Endothelial cell (in vitro differentiated cells): ENCODE data around the gene WHRN. TPM values are rescaled to one million over a fixed set of nuclear protein-coding genes. Genes with fewer than 3 reads are reported as not detected.

Experiments used
- DNase-seq: peaks from one replicate; pipeline ENCODE4 v3.0.0; 2021; ENCODE audit warnings: low spot score
- H3K27ac Mint-ChIP-seq: one replicate; pipeline ENCODE4 v1.8.0; 2021; ENCODE audit warnings: mixed read lengths, inconsistent platforms; ENCODE audit not compliant: unreplicated experiment
- H3K27me3 Mint-ChIP-seq: one replicate; pipeline ENCODE4 v1.8.0; 2021; ENCODE audit warnings: mild to moderate bottlenecking, moderate library complexity, mixed read lengths, inconsistent platforms; ENCODE audit not compliant: unreplicated experiment
- H3K36me3 Mint-ChIP-seq: one replicate; pipeline ENCODE4 v1.8.0; 2021; ENCODE audit warnings: mild to moderate bottlenecking, low read depth, mixed read lengths, inconsistent platforms; ENCODE audit not compliant: unreplicated experiment
- H3K4me1 Mint-ChIP-seq: one replicate; pipeline ENCODE4 v1.8.0; 2021; ENCODE audit warnings: mild to moderate bottlenecking, mixed read lengths, inconsistent platforms; ENCODE audit not compliant: unreplicated experiment
- H3K4me3 Mint-ChIP-seq: one replicate; pipeline ENCODE4 v1.8.0; 2021; ENCODE audit warnings: mild to moderate bottlenecking, mixed read lengths, inconsistent platforms; ENCODE audit not compliant: unreplicated experiment
- H3K9me3 Mint-ChIP-seq: one replicate; pipeline ENCODE4 v1.8.0; 2021; ENCODE audit warnings: mixed read lengths, inconsistent platforms; ENCODE audit not compliant: unreplicated experiment
- CTCF ChIP-seq: fragments of 200-600 bp; sonication (generic); IDR thresholded peaks from one replicate; pipeline ENCODE4 v1.5.0; 2021; ENCODE audit warnings: antibody characterized with exemption; ENCODE audit not compliant: unreplicated experiment
- total RNA-seq: library from RNA; stranded (reverse); fragmentation: NEBNext Ultra II Directional; extraction: Animal tissue kit (Norgen Biotek cat#: 25700); gene quantifications from one replicate; pipeline ENCODE4 v1.2.1, GENCODE V29; 2021; ENCODE audit not compliant: unreplicated experiment

The WHRN gene
- total RNA-seq, 1 donor from 2014 or later = 4.1 TPM

GRCh38 chr9:114432323-114433067, 72.8 kb downstream of the WHRN start:
- no peaks in the 10 kb centered on the region for H3K4me1 Mint-ChIP-seq
- H3K4me3 Mint-ChIP-seq = no peak overlapping the region
- H3K27ac Mint-ChIP-seq = no peak overlapping the region
- DNase-seq = no peak
- H3K27me3 Mint-ChIP-seq = peaks cover 5% of the 10 kb centered on the region
- H3K9me3 Mint-ChIP-seq = no peaks in the 10 kb centered on the region
- no peak for TF ChIP-seq CTCF
- no peaks in the 10 kb centered on the region for H3K36me3 Mint-ChIP-seq

GRCh38 chr9:114431770-114432169, 73.5 kb downstream of the WHRN start:
- H3K27me3 Mint-ChIP-seq = peaks cover 5% of the 10 kb centered on the region
- H3K4me3 Mint-ChIP-seq = no peak overlapping the region
- H3K27ac Mint-ChIP-seq = no peak overlapping the region
- no peaks in the 10 kb centered on the region for H3K9me3 Mint-ChIP-seq
- no peak for TF ChIP-seq CTCF
- no peaks in the 10 kb centered on the region for H3K36me3 Mint-ChIP-seq
- no peak for DNase-seq
- H3K4me1 Mint-ChIP-seq = no peaks in the 10 kb centered on the region

- Mint-ChIP-seq H3K4me3 (no peak overlapping the region), H3K27ac (no peak overlapping the region), H3K36me3 (no peaks in the 10 kb centered on the region), H3K4me1 (no peaks in the 10 kb centered on the region), H3K27me3 (peaks cover 7% of the 10 kb centered on the region), H3K9me3 (no peaks in the 10 kb centered on the region)
- no peak for DNase-seq
- TF ChIP-seq CTCF = no peak
Measured at GRCh38 chr9:114431003-114431402, 74.3 kb downstream of the WHRN start.

- peaks cover 11% of the 10 kb centered on the region for H3K27me3 Mint-ChIP-seq
- no peak for TF ChIP-seq CTCF
- no peak overlapping the region for H3K27ac Mint-ChIP-seq
- no peaks in the 10 kb centered on the region for H3K9me3 Mint-ChIP-seq
- H3K4me1 Mint-ChIP-seq = no peaks in the 10 kb centered on the region
- no peak for DNase-seq
- no peak overlapping the region for H3K4me3 Mint-ChIP-seq
- H3K36me3 Mint-ChIP-seq = no peaks in the 10 kb centered on the region
Measured at GRCh38 chr9:114430457-114430856, 74.8 kb downstream of the WHRN start.

GRCh38 chr9:114429488-114429887, 75.8 kb downstream of the WHRN start:
- peaks cover 11% of the 10 kb centered on the region for H3K27me3 Mint-ChIP-seq
- no peaks in the 10 kb centered on the region for H3K4me1 Mint-ChIP-seq
- H3K9me3 Mint-ChIP-seq = no peaks in the 10 kb centered on the region
- no peak for TF ChIP-seq CTCF
- H3K4me3 Mint-ChIP-seq = no peak overlapping the region
- no peaks in the 10 kb centered on the region for H3K36me3 Mint-ChIP-seq
- no peak for DNase-seq
- no peak overlapping the region for H3K27ac Mint-ChIP-seq
